Nephron (organoid): Measurements from ENCODE around the gene DMRTB1.

Experiments
- H3K27ac Mint-ChIP-seq, 3 experiments: 2 replicates each; pipeline ENCODE4 v1.8.0; 2020; ENCODE audit warnings: mixed read lengths in 3 of 3, mild to moderate bottlenecking in 2 of 3, moderate library complexity in 1 of 3
- H3K27me3 Mint-ChIP-seq: 2 replicates; pipeline ENCODE4 v1.8.0; 2021; ENCODE audit warnings: low read depth, mild to moderate bottlenecking, moderate library complexity, mixed read lengths
- H3K36me3 Mint-ChIP-seq: 2 replicates; pipeline ENCODE4 v1.8.0; 2020; ENCODE audit warnings: low read depth, mixed read lengths
- H3K4me1 Mint-ChIP-seq: 2 replicates; pipeline ENCODE4 v1.8.0; 2020; ENCODE audit warnings: mixed read lengths
- H3K4me3 Mint-ChIP-seq, 3 experiments: 2 replicates each; pipeline ENCODE4 v1.8.0; 2020; ENCODE audit warnings: mild to moderate bottlenecking in 3 of 3, mixed read lengths in 3 of 3, moderate library complexity in 2 of 3
- H3K9me3 Mint-ChIP-seq: 2 replicates; pipeline ENCODE4 v1.8.0; 2020; ENCODE audit warnings: mixed read lengths
- TF ChIP-seq, protein P1 (sequence below), 3 experiments: fragments of 200-600 bp; sonication (generic); IDR thresholded peaks; one replicate each; pipeline ENCODE4 v1.5.0; 2021; ENCODE audit warnings: antibody characterized with exemption in 3 of 3; ENCODE audit not compliant: unreplicated experiment in 3 of 3

Gene DMRTB1

DNA sequence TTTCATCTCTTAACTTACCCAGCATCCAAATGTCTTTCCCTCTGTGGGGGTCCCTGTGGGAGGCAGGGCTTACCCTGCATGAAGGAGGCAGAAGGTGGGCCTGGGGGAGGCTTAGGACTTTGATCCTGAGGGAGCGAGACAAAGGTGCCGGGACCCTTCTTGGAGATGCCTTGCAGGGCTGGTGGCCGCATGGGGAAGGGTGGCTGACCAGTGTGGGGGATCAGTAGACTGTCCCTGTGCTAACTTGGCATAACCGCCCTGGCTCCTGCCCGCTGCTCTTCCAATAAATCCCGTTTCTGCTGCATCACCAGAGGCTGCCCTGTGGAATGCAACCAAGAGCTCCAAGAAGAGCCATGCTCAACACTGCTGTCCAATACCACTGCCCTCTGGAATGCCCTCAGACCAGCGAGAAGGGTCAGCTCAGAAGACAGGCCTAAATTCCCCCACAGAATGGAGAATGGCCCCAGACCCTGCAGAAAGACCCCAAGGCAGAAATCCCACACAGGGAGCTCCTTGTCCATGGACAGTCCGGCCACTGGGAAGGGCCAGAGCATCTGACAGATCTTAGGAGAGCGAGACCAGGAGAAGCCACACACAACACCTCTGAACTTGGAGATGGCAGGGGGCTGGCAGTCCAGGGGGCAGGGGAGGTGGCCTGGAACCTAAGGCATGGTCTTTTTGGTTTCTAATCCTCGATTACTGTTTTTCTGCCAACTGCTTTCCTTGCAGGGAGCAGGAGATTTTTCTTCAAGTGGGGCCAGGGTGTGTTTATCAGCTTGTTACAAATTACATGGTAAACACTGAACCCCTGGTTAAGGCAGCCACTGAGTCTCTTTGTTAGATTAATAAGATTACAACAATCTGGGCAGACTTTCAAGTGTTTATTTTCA, 46.7 kb upstream of the DMRTB1 start:
- no peaks in the 10 kb centered on the region for H3K36me3 Mint-ChIP-seq
- H3K27ac Mint-ChIP-seq, result no peak overlapping the region
- H3K4me1 Mint-ChIP-seq, result peaks cover 22% of the 10 kb centered on the region
- no peaks in the 10 kb centered on the region for H3K9me3 Mint-ChIP-seq
- peaks cover 20% of the 10 kb centered on the region for H3K27me3 Mint-ChIP-seq
- no peak overlapping the region for H3K4me3 Mint-ChIP-seq
- TF ChIP-seq, protein P1, sequence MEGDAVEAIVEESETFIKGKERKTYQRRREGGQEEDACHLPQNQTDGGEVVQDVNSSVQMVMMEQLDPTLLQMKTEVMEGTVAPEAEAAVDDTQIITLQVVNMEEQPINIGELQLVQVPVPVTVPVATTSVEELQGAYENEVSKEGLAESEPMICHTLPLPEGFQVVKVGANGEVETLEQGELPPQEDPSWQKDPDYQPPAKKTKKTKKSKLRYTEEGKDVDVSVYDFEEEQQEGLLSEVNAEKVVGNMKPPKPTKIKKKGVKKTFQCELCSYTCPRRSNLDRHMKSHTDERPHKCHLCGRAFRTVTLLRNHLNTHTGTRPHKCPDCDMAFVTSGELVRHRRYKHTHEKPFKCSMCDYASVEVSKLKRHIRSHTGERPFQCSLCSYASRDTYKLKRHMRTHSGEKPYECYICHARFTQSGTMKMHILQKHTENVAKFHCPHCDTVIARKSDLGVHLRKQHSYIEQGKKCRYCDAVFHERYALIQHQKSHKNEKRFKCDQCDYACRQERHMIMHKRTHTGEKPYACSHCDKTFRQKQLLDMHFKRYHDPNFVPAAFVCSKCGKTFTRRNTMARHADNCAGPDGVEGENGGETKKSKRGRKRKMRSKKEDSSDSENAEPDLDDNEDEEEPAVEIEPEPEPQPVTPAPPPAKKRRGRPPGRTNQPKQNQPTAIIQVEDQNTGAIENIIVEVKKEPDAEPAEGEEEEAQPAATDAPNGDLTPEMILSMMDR (IDR thresholded peaks at IDR 0.05; ENCODE audit: unreplicated experiment in 3 of 3), result no peak

DNA sequence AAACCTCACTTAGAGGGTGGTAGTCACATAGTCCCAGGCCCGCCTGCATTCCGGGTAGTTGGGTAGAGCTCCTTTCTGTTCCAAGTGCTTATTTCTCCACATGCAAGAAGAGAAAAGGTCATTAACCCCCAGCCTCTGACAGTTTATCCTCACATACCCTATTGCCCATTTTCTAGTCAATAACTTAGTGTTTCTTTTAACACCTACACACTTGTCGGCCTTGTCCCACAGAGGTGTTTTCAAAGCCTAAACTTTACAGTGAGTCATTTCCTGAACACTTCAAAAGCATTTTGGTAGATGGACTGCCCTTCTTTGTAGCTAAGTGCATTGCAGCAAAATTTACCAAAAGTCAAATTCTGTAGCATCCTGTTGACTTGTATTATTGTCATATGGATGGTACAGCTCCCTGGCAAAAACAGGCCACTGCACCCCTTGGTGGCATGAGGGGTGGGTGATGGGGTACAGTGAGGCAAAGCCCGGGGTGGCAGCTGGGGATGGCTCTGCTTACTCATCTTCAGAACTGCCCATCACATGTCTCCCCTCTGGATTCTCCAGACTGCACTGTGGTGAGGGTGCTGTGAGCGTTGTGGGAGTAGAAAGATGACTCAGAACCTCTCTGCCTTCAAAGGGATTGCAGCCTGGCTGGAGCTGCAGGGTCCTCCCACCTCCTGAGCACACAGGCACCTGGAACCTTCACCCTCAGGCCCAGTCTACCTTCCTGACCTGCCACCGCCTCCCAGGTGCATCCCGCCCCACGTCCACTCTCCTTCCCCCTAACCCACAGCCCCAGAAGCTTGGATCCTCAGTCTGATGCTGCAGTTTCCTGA, 45.8 kb upstream of the DMRTB1 start:
- TF ChIP-seq, protein P1 (IDR thresholded peaks at IDR 0.05; ENCODE audit: unreplicated experiment in 3 of 3), result no peak
- Mint-ChIP-seq H3K27me3 (peaks cover 23% of the 10 kb centered on the region), H3K4me1 (peaks cover 27% of the 10 kb centered on the region), H3K4me3 (no peak overlapping the region), H3K9me3 (no peaks in the 10 kb centered on the region), H3K27ac (no peak overlapping the region), H3K36me3 (no peaks in the 10 kb centered on the region)

DNA sequence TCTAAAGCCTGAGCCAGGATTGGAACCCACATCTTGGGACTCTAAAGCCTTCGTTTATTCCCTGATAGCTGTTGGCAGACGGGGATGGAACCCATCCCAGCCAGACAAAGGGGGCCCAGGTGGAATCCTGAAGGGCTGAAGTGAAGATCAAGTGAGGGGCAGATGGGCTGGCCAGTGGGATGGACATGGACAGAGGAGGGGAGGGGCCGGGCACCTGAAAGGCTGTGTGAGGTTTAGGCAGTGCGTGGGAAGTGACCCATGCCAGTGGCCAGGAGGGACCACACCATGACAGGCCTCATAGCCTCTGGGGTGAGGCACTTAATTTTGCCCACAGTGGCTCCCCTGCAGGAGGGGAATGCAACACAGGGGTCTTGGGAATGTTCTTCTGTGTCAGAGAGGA, 44.6 kb upstream of the DMRTB1 start:
- Mint-ChIP-seq H3K4me1 (peaks cover 27% of the 10 kb centered on the region), H3K9me3 (no peaks in the 10 kb centered on the region), H3K4me3 (no peak overlapping the region), H3K27me3 (peaks cover 23% of the 10 kb centered on the region), H3K36me3 (no peaks in the 10 kb centered on the region), H3K27ac (no peak overlapping the region)
- TF ChIP-seq, protein P1 (IDR thresholded peaks at IDR 0.05; ENCODE audit: unreplicated experiment in 3 of 3), result no peak

DNA sequence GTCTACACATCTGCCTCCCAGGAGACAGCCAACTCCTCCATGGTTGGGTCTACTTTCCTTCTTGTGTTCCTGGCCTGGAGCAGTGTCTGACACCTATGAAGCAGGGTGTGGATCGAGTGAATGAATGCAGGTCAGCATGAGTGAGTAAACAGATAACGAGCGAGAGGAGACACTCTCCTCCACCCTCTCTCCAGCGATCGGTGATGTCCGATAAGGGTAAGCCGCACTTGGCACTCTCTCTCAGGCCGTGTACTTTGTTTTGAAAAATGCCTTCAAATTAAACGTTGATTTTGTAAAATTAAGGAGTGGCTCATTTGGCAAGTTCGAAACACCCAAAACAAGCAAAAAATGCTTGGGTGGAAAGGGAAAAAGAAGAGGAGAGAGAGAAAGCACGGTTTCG, 43.8 kb upstream of the DMRTB1 start:
- TF ChIP-seq, protein P1 (IDR thresholded peaks at IDR 0.05; ENCODE audit: unreplicated experiment in 3 of 3), result no peak
- no peaks in the 10 kb centered on the region for H3K36me3 Mint-ChIP-seq
- H3K9me3 Mint-ChIP-seq, result no peaks in the 10 kb centered on the region
- no peak overlapping the region for H3K27ac Mint-ChIP-seq
- peaks cover 23% of the 10 kb centered on the region for H3K4me1 Mint-ChIP-seq
- H3K27me3 Mint-ChIP-seq, result peaks cover 19% of the 10 kb centered on the region
- H3K4me3 Mint-ChIP-seq, result no peak overlapping the region

DNA sequence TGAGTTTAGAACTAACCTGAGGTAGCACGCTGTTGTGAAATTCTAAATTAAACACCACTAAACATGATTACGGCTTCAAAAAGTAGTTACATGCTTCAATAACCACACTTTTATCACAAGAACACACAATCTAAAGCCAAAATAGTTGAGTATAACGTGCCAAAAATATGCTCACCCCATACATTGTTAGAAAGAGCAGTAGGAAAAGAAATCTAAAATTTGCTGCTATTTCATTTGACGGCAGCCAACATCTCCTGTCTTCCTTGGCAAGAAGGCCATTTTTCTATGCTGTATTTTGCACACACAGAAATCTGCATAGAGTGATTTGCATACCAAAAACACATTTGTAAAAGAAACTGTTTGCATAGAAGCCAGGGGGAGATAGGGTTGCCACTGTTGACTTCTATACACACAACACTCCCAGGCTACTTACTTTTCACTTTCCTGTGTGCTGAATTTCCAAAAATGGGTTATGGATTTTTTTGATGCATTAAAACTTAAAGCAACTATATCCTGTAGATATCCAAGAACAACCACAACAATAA, 42.9 kb upstream of the DMRTB1 start:
- no peak overlapping the region for H3K27ac Mint-ChIP-seq
- TF ChIP-seq, protein P1 (IDR thresholded peaks at IDR 0.05; ENCODE audit: unreplicated experiment in 3 of 3), result no peak
- no peak overlapping the region for H3K4me3 Mint-ChIP-seq
- peaks cover 19% of the 10 kb centered on the region for H3K27me3 Mint-ChIP-seq
- H3K4me1 Mint-ChIP-seq, result peaks cover 20% of the 10 kb centered on the region
- no peaks in the 10 kb centered on the region for H3K9me3 Mint-ChIP-seq
- H3K36me3 Mint-ChIP-seq, result no peaks in the 10 kb centered on the region
